Endodermal cell (in vitro differentiated cells): Measurements from ENCODE around the gene ZDHHC14. TPM values are rescaled to one million over a fixed set of nuclear protein-coding genes. Genes with fewer than 3 reads are reported as not detected.
A peak's percentile ranks its signal among the peaks of the same experiment; 100 is the strongest.

Experiments used
- DNase-seq: peaks from one replicate; pipeline ENCODE4 v3.0.0-alpha.2; 2017
- H3K27ac ChIP-seq: 2 replicates; pipeline ENCODE4 v1.5.1; 2013; ENCODE audit warnings: mild to moderate bottlenecking, low read depth, low read length, moderate library complexity
- H3K27me3 ChIP-seq: 2 replicates; pipeline ENCODE4 v1.6.1; 2013; ENCODE audit warnings: mild to moderate bottlenecking, low read length, moderate library complexity; ENCODE audit not compliant: insufficient read depth, control insufficient read depth, poor library complexity, severe bottlenecking
- H3K36me3 ChIP-seq: 2 replicates; pipeline ENCODE4 v1.7.0; 2013; ENCODE audit warnings: mild to moderate bottlenecking, low read length, moderate library complexity; ENCODE audit not compliant: control insufficient read depth, insufficient read depth
- H3K4me1 ChIP-seq: one replicate; pipeline ENCODE4 v1.7.0; 2013; ENCODE audit warnings: low read length; ENCODE audit not compliant: control insufficient read depth, insufficient read depth
- H3K4me3 ChIP-seq: 2 replicates; pipeline ENCODE4 v1.5.1; 2013; ENCODE audit warnings: mild to moderate bottlenecking, low read length, moderate library complexity
- H3K9ac ChIP-seq: 2 replicates; pipeline ENCODE4 v1.6.1; 2013; ENCODE audit warnings: mild to moderate bottlenecking, low read length, moderate library complexity; ENCODE audit not compliant: poor library complexity, severe bottlenecking; ENCODE audit errors: extremely low read depth
- H3K9me3 ChIP-seq: 2 replicates; pipeline ENCODE4 v1.6.1; 2013; ENCODE audit warnings: mild to moderate bottlenecking, low read length, moderate library complexity; ENCODE audit not compliant: control insufficient read depth
- H3K27ac Mint-ChIP-seq: 2 replicates; pipeline ENCODE4 v1.8.0; 2020; ENCODE audit warnings: mixed read lengths
- H3K27me3 Mint-ChIP-seq: 2 replicates; pipeline ENCODE4 v1.8.0; 2021; ENCODE audit warnings: mild to moderate bottlenecking, mixed read lengths; ENCODE audit not compliant: insufficient read depth
- H3K36me3 Mint-ChIP-seq: 2 replicates; pipeline ENCODE4 v1.8.0; 2020; ENCODE audit warnings: low read depth, mixed read lengths
- H3K4me1 Mint-ChIP-seq: 2 replicates; pipeline ENCODE4 v1.8.0; 2020; ENCODE audit warnings: mixed read lengths
- H3K4me3 Mint-ChIP-seq: 2 replicates; pipeline ENCODE4 v1.8.0; 2020; ENCODE audit warnings: mild to moderate bottlenecking, moderate library complexity, mixed read lengths
- H3K9me3 Mint-ChIP-seq: 2 replicates; pipeline ENCODE4 v1.8.0; 2020; ENCODE audit warnings: mild to moderate bottlenecking, mixed read lengths
- CTCF ChIP-seq: fragments of 200-600 bp; sonication (generic); conservative IDR thresholded peaks from 2 replicates; pipeline ENCODE4 v1.5.0; 2021; ENCODE audit warnings: antibody characterized with exemption, mild to moderate bottlenecking
- WGBS, 2 experiments: methylation state at CpG; one replicate each; pipeline versions ENCODE4 v1.1.5 to v1.1.7; 2013; ENCODE audit warnings: missing lambda C conversion rate in 2 of 2, mixed read lengths in 1 of 2; ENCODE audit not compliant: insufficient coverage in 1 of 2, insufficient read length in 1 of 2; 5-methylcytosine and 5-hydroxymethylcytosine counted together
- total RNA-seq, 2 donors: library from RNA; stranded (reverse); fragmentation: NEBNext Ultra II Directional in 1 of 2; extraction: Animal tissue kit (Norgen Biotek cat#: 25700) in 1 of 2; gene quantifications; 2 replicates in 1 of 2; 3 replicates in 1 of 2; pipeline ENCODE4 v1.2.1, GENCODE V29; 2021

ZDHHC14 gene
- total RNA-seq, 2 donors from 2014 or later = 2.3 to 4.5 TPM

DNA sequence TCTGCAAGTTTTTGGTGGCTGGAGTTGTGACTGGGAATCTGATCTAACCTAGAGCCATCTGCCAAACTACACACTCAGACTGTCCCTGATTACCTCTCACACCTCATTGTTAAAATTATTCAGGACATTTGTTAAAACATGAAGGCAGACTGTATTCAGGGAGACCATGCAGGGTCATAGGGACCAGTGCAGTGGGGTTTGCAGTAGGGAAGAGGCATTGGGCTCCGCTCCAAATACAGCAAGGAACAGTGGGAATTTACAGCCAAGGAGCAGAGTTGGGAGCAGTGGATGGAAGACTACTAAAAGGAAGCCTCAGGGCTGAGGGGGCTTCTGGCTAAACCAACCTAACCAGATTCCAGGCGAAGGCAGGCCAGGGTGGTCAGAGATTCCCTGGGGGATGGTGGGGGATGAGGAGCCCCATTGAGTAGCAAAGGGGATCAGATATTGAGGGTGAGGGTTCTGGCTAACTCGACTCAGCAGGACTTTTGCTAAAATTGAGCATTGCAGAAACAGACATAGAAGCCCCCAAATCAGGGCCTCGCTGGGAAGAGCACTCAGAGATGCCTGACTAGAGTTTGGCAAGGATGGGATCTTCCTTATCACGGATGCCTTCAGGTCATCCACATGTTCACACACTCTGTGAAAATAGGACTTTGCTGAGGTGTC, 172.0 kb downstream of the ZDHHC14 start:
- Mint-ChIP-seq H3K9me3 (peaks cover 2% of the 10 kb centered on the region), H3K27me3 (peaks cover 6% of the 10 kb centered on the region), H3K36me3 (peaks cover 2% of the 10 kb centered on the region), H3K27ac (no peak overlapping the region), H3K4me3 (no peak overlapping the region), H3K4me1 (peaks cover 17% of the 10 kb centered on the region)
- TF ChIP-seq CTCF = no peak
- WGBS, 2 experiments = 80 to 87% methylated on average over 4 to 5 of the region's 5 CpGs
- Histone ChIP-seq H3K36me3 (no peaks in the 10 kb centered on the region), H3K27me3 (no peaks in the 10 kb centered on the region), H3K4me3 (no peak overlapping the region), H3K9ac (no peak overlapping the region), H3K9me3 (no peaks in the 10 kb centered on the region), H3K27ac (peak overlapping the region; percentile 30), H3K4me1 (peaks cover 3% of the 10 kb centered on the region)
- DNase-seq = no peak

GRCh38 chr6:157554747-157555146, 173.8 kb downstream of the ZDHHC14 start:
- no peak overlapping the region for H3K27ac Mint-ChIP-seq
- no peak for DNase-seq
- H3K9me3 ChIP-seq = no peaks in the 10 kb centered on the region
- no peak overlapping the region for H3K27ac ChIP-seq
- no peaks in the 10 kb centered on the region for H3K36me3 Mint-ChIP-seq
- peaks cover 17% of the 10 kb centered on the region for H3K4me1 Mint-ChIP-seq
- peaks cover 3% of the 10 kb centered on the region for H3K4me1 ChIP-seq
- H3K27me3 Mint-ChIP-seq = no peaks in the 10 kb centered on the region
- no peaks in the 10 kb centered on the region for H3K36me3 ChIP-seq
- H3K9ac ChIP-seq = no peak overlapping the region
- WGBS, 2 experiments = 90 to 95% methylated on average over 2 of the region's 2 CpGs
- no peaks in the 10 kb centered on the region for H3K27me3 ChIP-seq
- no peak overlapping the region for H3K4me3 Mint-ChIP-seq
- TF ChIP-seq CTCF = no peak
- no peaks in the 10 kb centered on the region for H3K9me3 Mint-ChIP-seq
- no peak overlapping the region for H3K4me3 ChIP-seq

- no peak overlapping the region for H3K4me3 ChIP-seq
- no peaks in the 10 kb centered on the region for H3K27me3 ChIP-seq
- no peaks in the 10 kb centered on the region for H3K36me3 ChIP-seq
- no peak overlapping the region for H3K27ac ChIP-seq
- WGBS, 2 experiments = 89 to 91% methylated on average over 12 to 16 of the region's 16 CpGs
- peaks cover 3% of the 10 kb centered on the region for H3K4me1 ChIP-seq
- Mint-ChIP-seq H3K36me3 (no peaks in the 10 kb centered on the region), H3K9me3 (no peaks in the 10 kb centered on the region), H3K4me3 (no peak overlapping the region), H3K27me3 (no peaks in the 10 kb centered on the region), H3K4me1 (peaks cover 17% of the 10 kb centered on the region), H3K27ac (no peak overlapping the region)
- TF ChIP-seq CTCF = no peak
- DNase-seq = peak; percentile 33
- H3K9ac ChIP-seq = no peak overlapping the region
- no peaks in the 10 kb centered on the region for H3K9me3 ChIP-seq
These were observed 174.6 kb downstream of the ZDHHC14 start for GRCh38 chr6:157555455-157556143.
